Spleen (tissue), 11 donors: Measurements from ENCODE around the gene CHST4. TPM values are rescaled to one million over a fixed set of nuclear protein-coding genes. Genes with fewer than 3 reads are reported as not detected.

Experiments used
- DNase-seq: peaks from one replicate; pipeline ENCODE4 v3.0.0-alpha.2; 2020
- H3K27ac ChIP-seq, 8 donors: fragments of 200-600 bp; sonication (generic) in 7 of 8; 1 replicate in 4 of 8; 2 replicates in 4 of 8; pipeline versions ENCODE4 v1.5.0 to v1.8.0; 2016 to 2021; ENCODE audit warnings: inconsistent platforms in 4 of 8, mild to moderate bottlenecking in 4 of 8, moderate library complexity in 1 of 8
- H3K27me3 ChIP-seq, 7 donors: fragments of 200-600 bp; sonication (generic) in 6 of 7; replicated peaks in 1 of 7; 1 replicate in 4 of 7; 2 replicates in 3 of 7; pipeline versions ENCODE4 v1.5.0 to v1.8.0; 2016 to 2021; ENCODE audit warnings: inconsistent platforms in 3 of 7, mild to moderate bottlenecking in 1 of 7
- H3K36me3 ChIP-seq, 6 donors: fragments of 200-600 bp; sonication (generic) in 5 of 6; 1 replicate in 4 of 6; 2 replicates in 2 of 6; pipeline versions ENCODE4 v1.5.0 to v1.8.0; 2016 to 2021; ENCODE audit warnings: inconsistent platforms in 2 of 6
- H3K4me1 ChIP-seq, 6 donors: fragments of 200-600 bp; sonication (generic) in 5 of 6; 1 replicate in 3 of 6; 2 replicates in 3 of 6; pipeline versions ENCODE4 v1.5.0 to v1.8.0; 2016 to 2021; ENCODE audit warnings: inconsistent platforms in 3 of 6
- H3K4me3 ChIP-seq, 8 donors: fragments of 200-600 bp; sonication (generic) in 7 of 8; 1 replicate in 4 of 8; 2 replicates in 4 of 8; pipeline versions ENCODE4 v1.5.0 to v1.8.0; 2016 to 2021; ENCODE audit warnings: inconsistent platforms in 4 of 8, mild to moderate bottlenecking in 4 of 8, moderate library complexity in 2 of 8
- H3K9me3 ChIP-seq, 8 donors: fragments of 200-600 bp; sonication (generic) in 7 of 8; 1 replicate in 4 of 8; 2 replicates in 4 of 8; pipeline versions ENCODE4 v1.5.0 to v1.8.0; 2016 to 2021; ENCODE audit warnings: inconsistent platforms in 4 of 8
- POLR2A ChIP-seq, 3 donors: fragments of 450-650 bp; IDR thresholded peaks; one replicate each; pipeline ENCODE4 v1.5.1; 2017; ENCODE audit warnings: antibody characterized with exemption in 3 of 3, mild to moderate bottlenecking in 1 of 3
- POLR2AphosphoS5 ChIP-seq, 3 donors: sonication (generic); formaldehyde crosslinking; IDR thresholded peaks; one replicate each; pipeline ENCODE4 v1.5.1; 2017; ENCODE audit warnings: antibody characterized with exemption in 3 of 3
- WGBS, 5 donors: extraction: QIAGEN DNeasy Blood & Tissue Kit in 3 of 5; methylation state at CpG; one replicate each; pipeline versions ENCODE4 v1.1.5 to v1.1.7; 2013 to 2018; 5-methylcytosine and 5-hydroxymethylcytosine counted together
- intact Hi-C: fragments of 100-400 bp; cut with DNase I; formaldehyde crosslinking; loops from one replicate; pipeline ENCODE4 v1.15.0; 2023; ENCODE audit warnings: low total_unique reads
- polyA plus RNA-seq, 3 donors: library from polyadenylated mRNA; stranded (reverse); fragments of 200-250 nt; gene quantifications; one replicate each; pipeline ENCODE4 v1.2.1, GENCODE V29; 2013
- small RNA-seq, 4 donors: library from RNA; depleted of rRNA; stranded (forward); fragments of <200 nt; gene quantifications; one replicate each; pipeline ENCODE3, GENCODE V24; 2016
- total RNA-seq, 7 donors: library from RNA; depleted of rRNA in 3 of 7; stranded (reverse); fragments of >200 nt in 3 of 7; fragmentation: NEBNext Ultra II Directional in 4 of 7; extraction: Animal tissue kit (Norgen Biotek cat#: 25700) in 4 of 7; gene quantifications; one replicate each; pipeline versions ENCODE4 v1.1.0 to v1.2.1, GENCODE V29; 2016 to 2021
- TF ChIP-seq, protein P1 (sequence below), 11 experiments: fragments of 200-600 bp in 7 of 11; fragments of 450-650 bp in 4 of 11; sonication (generic) in 4 of 11; IDR thresholded peaks in 8 of 11; conservative IDR thresholded peaks in 3 of 11; 1 replicate in 7 of 11; 2 replicates in 4 of 11; pipeline versions ENCODE4 v1.4.0 to v1.8.0; 2016 to 2021; ENCODE audit warnings: antibody characterized with exemption in 11 of 11, inconsistent platforms in 4 of 11, mild to moderate bottlenecking in 1 of 11
- donor health status: healthy with polysubstance abuse.
- donor health status: DM: no; HTN: no; CAD: no; lungs with moderate emphysema.
- donor health status: DM: no; HTN: no; CAD: no.
- donor health status: Bipolar disorder and iron deficiency.
- donor health status: healthy.
- donor health status: DM: no; HTN: no; CAD: no.
- donor health status: DM: yes; HTN: yes; CAD: no.

The CHST4 gene
- total and polyA plus RNA-seq, 10 donors = 0.04 to 0.14 (median 0.10) TPM; not detected in 7

GRCh38 chr16:71584543-71585317 lies 58.5 kb downstream of the CHST4 start:
- intact Hi-C loops = no loop called here
- Histone ChIP-seq H3K4me1 (no peaks in the 10 kb centered on the region), H3K27ac (no peak overlapping the region), H3K9me3 (no peaks in the 10 kb centered on the region), H3K36me3 (no peaks in the 10 kb centered on the region), H3K4me3 (no peak overlapping the region), H3K27me3 (peaks cover 0 to 4% (median 0%) of the 10 kb centered on the region in 7 donors)
- TF ChIP-seq, protein P1, sequence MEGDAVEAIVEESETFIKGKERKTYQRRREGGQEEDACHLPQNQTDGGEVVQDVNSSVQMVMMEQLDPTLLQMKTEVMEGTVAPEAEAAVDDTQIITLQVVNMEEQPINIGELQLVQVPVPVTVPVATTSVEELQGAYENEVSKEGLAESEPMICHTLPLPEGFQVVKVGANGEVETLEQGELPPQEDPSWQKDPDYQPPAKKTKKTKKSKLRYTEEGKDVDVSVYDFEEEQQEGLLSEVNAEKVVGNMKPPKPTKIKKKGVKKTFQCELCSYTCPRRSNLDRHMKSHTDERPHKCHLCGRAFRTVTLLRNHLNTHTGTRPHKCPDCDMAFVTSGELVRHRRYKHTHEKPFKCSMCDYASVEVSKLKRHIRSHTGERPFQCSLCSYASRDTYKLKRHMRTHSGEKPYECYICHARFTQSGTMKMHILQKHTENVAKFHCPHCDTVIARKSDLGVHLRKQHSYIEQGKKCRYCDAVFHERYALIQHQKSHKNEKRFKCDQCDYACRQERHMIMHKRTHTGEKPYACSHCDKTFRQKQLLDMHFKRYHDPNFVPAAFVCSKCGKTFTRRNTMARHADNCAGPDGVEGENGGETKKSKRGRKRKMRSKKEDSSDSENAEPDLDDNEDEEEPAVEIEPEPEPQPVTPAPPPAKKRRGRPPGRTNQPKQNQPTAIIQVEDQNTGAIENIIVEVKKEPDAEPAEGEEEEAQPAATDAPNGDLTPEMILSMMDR (IDR thresholded peaks at IDR 0.05 in 8 of 11, conservative IDR thresholded peaks at IDR 0.05 in 3 of 11) = no peak
- no peak for TF ChIP-seq POLR2A (IDR thresholded peaks at IDR 0.05)
- no peak for TF ChIP-seq POLR2AphosphoS5 (IDR thresholded peaks at IDR 0.05)
- no peak for DNase-seq
- WGBS, 5 donors = 85 to 95% (median 91%) methylated on average over 3 of the region's 3 CpGs

DNA sequence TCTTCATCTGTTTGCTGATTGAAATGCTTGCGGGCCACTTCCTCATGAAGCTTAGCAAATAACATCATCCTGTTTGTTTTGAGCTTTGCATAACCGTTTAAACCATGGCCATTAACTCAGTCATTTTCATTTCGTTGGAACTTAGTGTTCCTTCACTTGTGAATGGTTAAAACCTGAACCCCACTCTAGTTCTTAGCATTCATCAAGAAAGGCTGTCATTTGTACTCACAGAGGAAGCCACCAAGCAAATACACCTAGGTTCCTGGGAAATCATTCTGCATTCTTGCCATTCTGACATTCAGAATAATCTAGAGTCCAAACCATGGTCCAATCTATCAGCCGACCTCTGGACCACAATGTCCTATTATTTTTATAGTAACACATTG lies 59.1 kb downstream of the CHST4 start:
- DNase-seq = no peak
- TF ChIP-seq POLR2AphosphoS5 (IDR thresholded peaks at IDR 0.05) (no peak), POLR2A (IDR thresholded peaks at IDR 0.05) (no peak)
- TF ChIP-seq, protein P1 (IDR thresholded peaks at IDR 0.05 in 8 of 11, conservative IDR thresholded peaks at IDR 0.05 in 3 of 11) = no peak
- Histone ChIP-seq H3K36me3 (no peaks in the 10 kb centered on the region), H3K9me3 (no peaks in the 10 kb centered on the region), H3K4me1 (no peaks in the 10 kb centered on the region), H3K27me3 (peaks cover 0 to 4% (median 0%) of the 10 kb centered on the region in 7 donors), H3K27ac (no peak overlapping the region), H3K4me3 (no peak overlapping the region)
- intact Hi-C loops = no loop called here
- 52 to 63% (median 59%) methylated on average over 4 of the region's 4 CpGs for WGBS, 5 donors

Small RNA genes lying within 50 kb of the gene (small RNA-seq; reads per million reads assigned to genes)
- 0 reads per million in 4 donors for gene RNU6-1061P

Other genes starting within 250 kb of the CHST4 start
- 10 to 100 TPM; 20.9 to 51.7 (median 25.8) TPM for gene CMTR2, start 237.0 kb upstream of the CHST4 start, total RNA-seq
- 10 to 100 TPM in 2 of 3 donors, 1 to 10 TPM in 1; 8.8 to 12.3 (median 11.0) TPM for gene CMTR2, start 237.0 kb upstream of the CHST4 start, polyA plus RNA-seq
- gene CALB2, start 167.7 kb upstream of the CHST4 start, total RNA-seq = not detected
- gene CALB2, start 167.7 kb upstream of the CHST4 start, polyA plus RNA-seq = under 1 TPM; 0.04 to 0.12 (median 0.06) TPM
- not detected for gene TLE7, start 84.4 kb upstream of the CHST4 start, total RNA-seq
- not detected for gene TLE7, start 84.4 kb upstream of the CHST4 start, polyA plus RNA-seq
- gene ZNF23, start 64.2 kb upstream of the CHST4 start, total RNA-seq = 10 to 100 TPM in 3 of 7 donors, 1 to 10 TPM in 4; 6.3 to 12.4 (median 8.8) TPM
- 10 to 100 TPM in 2 of 3 donors, 1 to 10 TPM in 1; 9.9 to 11.8 (median 11.3) TPM for gene ZNF23, start 64.2 kb upstream of the CHST4 start, polyA plus RNA-seq
- gene ZNF19, start 37.1 kb upstream of the CHST4 start, total RNA-seq = 1 to 10 TPM; 5.4 to 9.5 (median 7.0) TPM
- 1 to 10 TPM; 1.9 to 3.5 (median 2.4) TPM for gene ZNF19, start 37.1 kb upstream of the CHST4 start, polyA plus RNA-seq
- under 1 TPM in 2 of 7 donors, not detected in 5; 0.16 to 0.30 TPM for gene TAT, start 50.7 kb downstream of the CHST4 start, total RNA-seq
- gene TAT, start 50.7 kb downstream of the CHST4 start, polyA plus RNA-seq = under 1 TPM in 1 of 3 donors, not detected in 2; 0.08 TPM
- gene MARVELD3, start 99.8 kb downstream of the CHST4 start, total RNA-seq = under 1 TPM in 3 of 7 donors, not detected in 4; 0.13 to 0.76 (median 0.34) TPM
- under 1 TPM; 0.02 to 0.06 (median 0.04) TPM for gene MARVELD3, start 99.8 kb downstream of the CHST4 start, polyA plus RNA-seq
- gene PHLPP2, start 198.3 kb downstream of the CHST4 start, total RNA-seq = 10 to 100 TPM in 2 of 7 donors, 1 to 10 TPM in 5; 5.8 to 10.9 (median 8.7) TPM
- gene PHLPP2, start 198.3 kb downstream of the CHST4 start, polyA plus RNA-seq = 1 to 10 TPM; 1.0 to 1.6 (median 1.1) TPM